NCI-H1092 treated with DMSO at 0.1 percent for 48 hours (cell line): ENCODE results near the gene JAG1.
"Not testable (repeated sequence)": the region's sequence is repeated elsewhere in the genome, so short reads cannot be mapped to it uniquely, and the experiment has no call there.

Experiments used
- DNase-seq: peaks from one replicate; lab custom pipeline; 2025; lab: John Stamatoyannopoulos, UW

Gene JAG1

GRCh38 chr20:10637031-10637559 lies 36.7 kb downstream of the JAG1 start:
- no peak for DNase-seq

GRCh38 chr20:10636326-10636818 lies 37.4 kb downstream of the JAG1 start:
- DNase-seq, result no peak

GRCh38 chr20:10635476-10636208 lies 38.2 kb downstream of the JAG1 start:
- DNase-seq, result no peak

GRCh38 chr20:10634683-10635411 lies 39.0 kb downstream of the JAG1 start:
- no peak for DNase-seq

- DNase-seq, result no peak
Measured at GRCh38 chr20:10634211-10634610, 39.6 kb downstream of the JAG1 start.

- DNase-seq, result no peak
Measured at GRCh38 chr20:10633718-10634117, 40.1 kb downstream of the JAG1 start.

- no peak for DNase-seq
Measured at GRCh38 chr20:10632721-10633509, 40.9 kb downstream of the JAG1 start.

- DNase-seq, result no peak
Measured at GRCh38 chr20:10631126-10631525, 42.7 kb downstream of the JAG1 start.

GRCh38 chr20:10629946-10630650 lies 43.7 kb downstream of the JAG1 start:
- no peak for DNase-seq

GRCh38 chr20:10626896-10627295 lies 46.9 kb downstream of the JAG1 start:
- no peak for DNase-seq

GRCh38 chr20:10625641-10626040 lies 48.2 kb downstream of the JAG1 start:
- DNase-seq, result no peak

- DNase-seq, result no peak
Measured at GRCh38 chr20:10622657-10623418, 51.0 kb downstream of the JAG1 start.

GRCh38 chr20:10621149-10621548 lies 52.6 kb downstream of the JAG1 start:
- no peak for DNase-seq

GRCh38 chr20:10619427-10619826 lies 54.4 kb downstream of the JAG1 start:
- DNase-seq, result no peak

GRCh38 chr20:10618611-10619245 lies 55.1 kb downstream of the JAG1 start:
- no peak for DNase-seq

GRCh38 chr20:10617549-10618133 lies 56.2 kb downstream of the JAG1 start:
- DNase-seq, result not testable (repeated sequence)

GRCh38 chr20:10616212-10616611 lies 57.6 kb downstream of the JAG1 start:
- no peak for DNase-seq

GRCh38 chr20:10613911-10614310 lies 59.9 kb downstream of the JAG1 start:
- no peak for DNase-seq

- not testable (repeated sequence) for DNase-seq
Measured at GRCh38 chr20:10613426-10613825, 60.4 kb downstream of the JAG1 start.

GRCh38 chr20:10611357-10611756 lies 62.4 kb downstream of the JAG1 start:
- DNase-seq, result no peak
